HL-60 (cell line): ENCODE data around the gene CEP85.

ENCODE experiments used
- GABPA ChIP-seq: IDR thresholded peaks from 2 replicates; pipeline ENCODE4 v1.6.1; 2012; ENCODE audit warnings: low read depth
- TF ChIP-seq, protein P1 (sequence below): IDR thresholded peaks from 2 replicates; pipeline ENCODE4 v1.6.1; 2012; ENCODE audit warnings: low read depth; ENCODE audit not compliant: insufficient replicate concordance
- TF ChIP-seq, protein P2 (sequence below): IDR thresholded peaks from one replicate; pipeline ENCODE4 v1.5.1; 2011; ENCODE audit warnings: low read length, control low read depth, inconsistent platforms; ENCODE audit not compliant: insufficient read depth

DNA sequence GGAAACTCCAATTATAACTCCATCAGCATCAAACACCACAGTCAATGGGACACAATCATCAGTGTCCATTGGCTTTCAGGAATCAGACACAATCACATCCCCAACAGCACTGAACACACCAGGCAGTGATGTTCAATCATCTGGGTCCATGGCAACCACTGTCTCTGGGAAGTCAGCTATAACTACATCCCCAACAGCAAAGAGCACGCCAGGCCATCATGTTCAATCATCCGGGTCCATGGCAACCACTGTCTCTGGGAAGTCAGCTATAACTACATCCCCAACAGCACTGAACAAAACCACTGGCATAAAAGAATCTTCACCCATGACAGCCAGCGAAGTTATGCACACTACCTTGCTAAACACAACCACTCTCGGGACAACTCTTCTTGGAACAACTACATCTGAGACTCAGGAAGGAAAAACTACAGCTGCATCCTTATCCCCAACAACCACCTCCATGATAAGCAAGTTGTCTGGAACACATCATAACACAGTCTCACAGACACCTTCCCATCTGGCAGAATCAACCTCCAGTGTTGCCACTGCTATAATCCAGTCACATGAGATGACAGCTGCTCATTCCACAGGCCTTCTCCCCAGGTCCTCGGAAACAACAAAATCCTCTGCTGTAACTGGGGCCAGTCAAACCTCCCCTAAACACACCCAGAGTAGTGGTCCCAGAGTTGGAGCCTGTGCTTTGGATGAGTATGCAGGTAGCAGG is 23.7 kb upstream of the CEP85 start:
- TF ChIP-seq, protein P1, sequence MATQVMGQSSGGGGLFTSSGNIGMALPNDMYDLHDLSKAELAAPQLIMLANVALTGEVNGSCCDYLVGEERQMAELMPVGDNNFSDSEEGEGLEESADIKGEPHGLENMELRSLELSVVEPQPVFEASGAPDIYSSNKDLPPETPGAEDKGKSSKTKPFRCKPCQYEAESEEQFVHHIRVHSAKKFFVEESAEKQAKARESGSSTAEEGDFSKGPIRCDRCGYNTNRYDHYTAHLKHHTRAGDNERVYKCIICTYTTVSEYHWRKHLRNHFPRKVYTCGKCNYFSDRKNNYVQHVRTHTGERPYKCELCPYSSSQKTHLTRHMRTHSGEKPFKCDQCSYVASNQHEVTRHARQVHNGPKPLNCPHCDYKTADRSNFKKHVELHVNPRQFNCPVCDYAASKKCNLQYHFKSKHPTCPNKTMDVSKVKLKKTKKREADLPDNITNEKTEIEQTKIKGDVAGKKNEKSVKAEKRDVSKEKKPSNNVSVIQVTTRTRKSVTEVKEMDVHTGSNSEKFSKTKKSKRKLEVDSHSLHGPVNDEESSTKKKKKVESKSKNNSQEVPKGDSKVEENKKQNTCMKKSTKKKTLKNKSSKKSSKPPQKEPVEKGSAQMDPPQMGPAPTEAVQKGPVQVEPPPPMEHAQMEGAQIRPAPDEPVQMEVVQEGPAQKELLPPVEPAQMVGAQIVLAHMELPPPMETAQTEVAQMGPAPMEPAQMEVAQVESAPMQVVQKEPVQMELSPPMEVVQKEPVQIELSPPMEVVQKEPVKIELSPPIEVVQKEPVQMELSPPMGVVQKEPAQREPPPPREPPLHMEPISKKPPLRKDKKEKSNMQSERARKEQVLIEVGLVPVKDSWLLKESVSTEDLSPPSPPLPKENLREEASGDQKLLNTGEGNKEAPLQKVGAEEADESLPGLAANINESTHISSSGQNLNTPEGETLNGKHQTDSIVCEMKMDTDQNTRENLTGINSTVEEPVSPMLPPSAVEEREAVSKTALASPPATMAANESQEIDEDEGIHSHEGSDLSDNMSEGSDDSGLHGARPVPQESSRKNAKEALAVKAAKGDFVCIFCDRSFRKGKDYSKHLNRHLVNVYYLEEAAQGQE = no peak
- TF ChIP-seq, protein P2, sequence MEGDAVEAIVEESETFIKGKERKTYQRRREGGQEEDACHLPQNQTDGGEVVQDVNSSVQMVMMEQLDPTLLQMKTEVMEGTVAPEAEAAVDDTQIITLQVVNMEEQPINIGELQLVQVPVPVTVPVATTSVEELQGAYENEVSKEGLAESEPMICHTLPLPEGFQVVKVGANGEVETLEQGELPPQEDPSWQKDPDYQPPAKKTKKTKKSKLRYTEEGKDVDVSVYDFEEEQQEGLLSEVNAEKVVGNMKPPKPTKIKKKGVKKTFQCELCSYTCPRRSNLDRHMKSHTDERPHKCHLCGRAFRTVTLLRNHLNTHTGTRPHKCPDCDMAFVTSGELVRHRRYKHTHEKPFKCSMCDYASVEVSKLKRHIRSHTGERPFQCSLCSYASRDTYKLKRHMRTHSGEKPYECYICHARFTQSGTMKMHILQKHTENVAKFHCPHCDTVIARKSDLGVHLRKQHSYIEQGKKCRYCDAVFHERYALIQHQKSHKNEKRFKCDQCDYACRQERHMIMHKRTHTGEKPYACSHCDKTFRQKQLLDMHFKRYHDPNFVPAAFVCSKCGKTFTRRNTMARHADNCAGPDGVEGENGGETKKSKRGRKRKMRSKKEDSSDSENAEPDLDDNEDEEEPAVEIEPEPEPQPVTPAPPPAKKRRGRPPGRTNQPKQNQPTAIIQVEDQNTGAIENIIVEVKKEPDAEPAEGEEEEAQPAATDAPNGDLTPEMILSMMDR = no peak
- TF ChIP-seq GABPA = no peak
